Activated T-helper 1 cell treated with Interleukin-2 at 50 U/mL for 16 hours (primary cell): Measurements from ENCODE around the gene HOXD8.

ENCODE experiments used
- DNase-seq: peaks from one replicate; pipeline ENCODE4 v3.0.0-alpha.2; 2020; ENCODE audit warnings: low read depth

HOXD8 gene

DNA sequence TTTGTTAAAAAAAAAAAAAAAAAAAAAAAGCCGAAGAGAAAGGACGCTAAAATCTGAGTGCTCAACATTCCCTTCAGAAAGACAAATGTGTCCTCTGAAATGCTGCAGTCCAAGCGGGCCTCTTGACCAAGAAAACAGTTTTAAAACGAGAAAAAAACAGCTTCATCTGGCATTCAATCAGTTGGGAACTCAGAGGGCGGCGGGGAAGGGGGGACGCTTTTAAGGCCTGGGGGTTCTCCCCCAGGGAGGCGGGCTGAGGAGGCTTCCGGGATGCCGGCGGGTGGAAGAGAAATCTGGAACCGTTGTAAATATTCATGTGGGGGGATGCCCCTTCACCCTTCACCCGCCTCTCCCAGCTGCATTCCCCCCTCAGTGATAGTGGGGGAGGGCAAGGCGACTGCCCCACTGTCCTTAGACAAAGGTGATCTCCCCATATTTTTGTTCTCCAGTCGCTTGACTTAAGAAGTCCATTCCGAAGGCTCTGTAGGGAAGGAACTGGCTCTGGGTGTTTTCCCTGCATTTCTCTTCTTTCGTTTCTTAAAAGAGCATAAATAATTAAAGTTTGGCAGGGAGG, 25.7 kb upstream of the HOXD8 start:
- DNase-seq = no peak

- no peak for DNase-seq
Measured at GRCh38 chr2:176104316-176105077, 25.0 kb upstream of the HOXD8 start.

DNA sequence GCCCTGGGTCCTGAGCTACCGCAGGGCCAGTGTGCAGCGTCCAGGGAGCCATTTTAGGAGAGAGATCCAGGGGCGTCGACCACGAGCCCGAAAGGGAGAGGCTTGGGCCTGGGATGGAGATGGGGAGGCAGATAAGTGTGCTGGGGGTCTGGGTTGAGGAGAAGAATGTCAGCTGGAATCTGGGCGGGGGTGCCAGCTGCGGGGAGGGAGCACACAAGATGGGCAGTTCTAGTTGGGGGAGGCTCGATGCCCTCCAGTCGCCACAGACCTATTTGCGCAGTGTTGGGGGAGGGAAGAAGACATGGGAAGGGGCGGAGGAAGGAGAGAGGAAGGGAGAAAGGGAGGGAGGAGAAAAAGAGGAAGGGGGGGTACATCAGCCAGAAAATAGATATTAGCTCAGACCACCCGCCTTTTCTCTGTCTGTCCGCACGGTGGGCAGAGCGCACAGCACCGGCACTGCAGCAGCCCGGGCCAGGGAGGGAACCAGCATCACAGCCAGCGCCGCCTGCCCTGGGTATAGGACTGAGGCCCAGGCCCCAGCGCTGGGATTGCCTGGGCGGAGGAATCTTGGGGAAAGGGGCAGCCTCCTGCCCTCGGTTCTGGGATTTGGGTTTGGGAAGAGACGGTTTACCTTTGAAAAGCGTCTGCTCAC, 24.3 kb upstream of the HOXD8 start:
- no peak for DNase-seq

- DNase-seq = no peak
Measured at GRCh38 chr2:176105730-176106580, 23.6 kb upstream of the HOXD8 start.

DNA sequence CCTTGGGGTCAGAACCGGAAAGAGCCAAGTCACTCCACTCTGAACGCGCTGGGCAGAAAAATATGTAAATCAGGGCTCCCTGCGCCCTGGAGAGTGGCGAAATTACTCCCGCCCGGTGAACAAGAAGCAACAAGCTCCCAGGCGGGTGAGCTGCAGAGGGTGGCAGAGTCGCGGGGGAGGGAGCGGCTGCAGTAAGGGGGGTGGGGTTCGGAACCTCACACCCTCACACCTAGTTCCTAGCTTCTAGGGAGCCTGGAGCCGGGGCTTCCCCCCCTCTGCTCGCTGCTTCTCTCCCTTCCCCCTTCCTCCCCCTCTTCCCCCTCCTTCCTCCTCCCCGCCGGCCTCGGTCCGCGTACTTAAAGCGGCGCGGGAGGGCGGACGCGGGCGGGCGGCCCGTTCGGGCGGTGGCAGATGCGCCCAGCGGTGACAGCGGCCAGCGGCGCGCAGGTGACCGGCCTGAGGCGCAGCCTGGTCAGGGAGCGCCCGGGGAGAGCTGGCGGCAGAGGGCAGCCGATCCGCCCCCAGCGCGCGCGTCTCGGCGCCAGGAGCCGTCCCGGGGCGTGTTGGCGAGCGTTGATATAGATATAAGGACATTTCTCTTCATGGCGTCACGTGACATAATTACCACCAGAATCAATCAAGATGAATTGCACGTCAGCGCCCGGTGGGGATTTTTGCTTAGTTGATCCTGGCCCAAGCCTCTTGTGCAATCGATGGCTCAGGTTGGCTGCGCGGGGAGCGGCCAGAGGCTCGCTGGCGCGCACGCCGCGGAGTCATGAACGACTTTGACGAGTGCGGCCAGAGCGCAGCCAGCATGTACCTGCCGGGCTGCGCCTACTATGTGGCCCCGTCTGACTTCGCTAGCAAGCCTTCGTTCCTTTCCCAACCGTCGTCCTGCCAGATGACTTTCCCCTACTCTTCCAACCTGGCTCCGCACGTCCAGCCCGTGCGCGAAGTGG, 22.6 kb upstream of the HOXD8 start, which contains the start of gene HOXD11:
TSS of gene HOXD11 (plus strand) at position 700 of the 959 bp plus-strand sequence. CDS start at position 776, 76 bp downstream.
- no peak for DNase-seq

GRCh38 chr2:176107731-176108181, 21.7 kb upstream of the HOXD8 start:
- no peak for DNase-seq

- no peak for DNase-seq
Measured at GRCh38 chr2:176109192-176109901, 20.2 kb upstream of the HOXD8 start.

- DNase-seq = no peak
Measured at GRCh38 chr2:176109946-176110345, 19.6 kb upstream of the HOXD8 start.

DNA sequence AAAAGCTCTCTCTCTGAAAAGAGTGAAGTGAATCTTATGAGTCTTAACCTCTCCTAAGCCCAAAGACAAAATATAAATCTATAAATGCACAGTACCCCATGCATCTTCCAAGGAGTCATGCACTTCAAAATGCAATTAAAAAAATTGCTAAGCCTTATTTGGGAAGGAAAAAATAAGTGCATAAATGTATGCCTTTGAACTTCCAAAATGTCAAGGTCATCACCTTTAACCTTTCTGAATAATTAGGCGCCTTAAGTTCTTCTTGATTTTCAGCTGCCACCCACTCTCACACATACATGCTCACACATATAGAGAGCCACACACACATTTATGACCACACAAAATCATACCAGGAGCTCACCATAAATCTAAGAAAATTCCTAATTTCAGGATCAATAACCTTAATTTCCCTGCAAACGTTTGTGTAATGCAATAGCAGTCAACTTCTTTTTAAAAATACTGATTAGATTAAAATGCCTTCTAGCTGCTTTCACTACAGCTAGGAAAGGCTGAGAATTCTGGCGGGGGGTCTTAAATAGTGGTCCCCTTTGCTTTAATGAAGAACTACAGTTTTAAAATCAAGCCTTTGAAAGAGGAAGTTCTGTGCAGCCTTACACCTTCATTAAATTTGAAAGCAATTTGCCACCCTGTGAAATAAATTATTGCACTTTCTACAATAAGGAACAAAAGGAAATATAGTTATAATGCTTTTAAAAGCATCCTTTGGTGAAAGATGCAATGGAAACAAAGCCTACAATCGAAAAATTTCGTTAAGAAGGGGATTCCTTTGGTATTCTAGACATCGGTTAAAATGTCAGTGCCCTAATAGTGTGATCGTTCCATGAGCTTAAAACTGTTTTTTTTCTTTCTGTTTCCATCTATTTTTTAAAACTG, 18.8 kb upstream of the HOXD8 start:
- DNase-seq = no peak

- no peak for DNase-seq
Measured at GRCh38 chr2:176111309-176111663, 18.2 kb upstream of the HOXD8 start.

- no peak for DNase-seq
Measured at GRCh38 chr2:176111846-176112374, 17.6 kb upstream of the HOXD8 start.

DNA sequence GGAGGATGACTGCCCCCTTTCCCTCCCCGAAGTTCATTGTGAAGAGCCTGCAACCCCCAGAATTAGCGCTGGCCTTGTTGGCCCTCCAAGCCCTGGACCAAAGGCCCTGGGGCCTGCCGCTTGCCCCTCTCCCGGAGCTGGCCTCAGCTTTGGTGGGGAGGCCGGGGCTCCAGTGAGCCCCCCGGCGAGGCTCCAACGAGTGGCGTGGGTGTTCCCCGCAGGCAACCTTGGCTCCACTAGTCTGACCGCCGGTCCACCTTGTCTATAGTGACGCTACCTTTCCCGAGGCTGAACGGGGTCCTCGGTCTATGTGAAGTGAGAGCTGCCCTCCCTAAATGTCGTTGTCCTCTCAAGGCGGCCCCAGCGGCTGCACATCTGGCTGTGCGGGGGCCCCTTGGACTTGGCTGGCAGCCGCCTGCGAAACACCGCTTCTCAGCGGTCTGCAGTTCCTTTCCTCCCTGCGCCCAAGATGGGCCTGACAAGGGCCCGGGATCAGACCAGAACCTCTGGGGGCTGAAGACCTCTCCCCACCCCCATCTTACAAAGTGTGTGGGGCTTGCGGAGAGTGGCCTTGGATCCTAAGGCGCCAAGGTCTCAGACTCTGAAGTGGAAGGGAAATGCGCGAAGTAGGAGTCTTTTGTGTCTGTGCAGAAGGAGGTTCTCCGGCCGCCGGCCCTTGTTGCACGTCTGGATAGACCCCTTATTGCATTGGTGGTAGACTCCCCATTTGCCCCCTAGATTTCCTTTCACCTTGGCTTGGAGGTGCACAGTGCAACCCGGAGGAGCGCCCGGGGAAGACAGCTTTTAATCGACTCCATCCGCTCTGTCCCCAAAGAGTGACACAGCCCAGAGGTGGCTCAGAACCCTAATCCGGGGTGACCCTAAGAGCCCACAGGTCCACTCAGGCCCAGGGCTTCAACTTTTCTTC, 16.9 kb upstream of the HOXD8 start:
- no peak for DNase-seq

- DNase-seq = no peak
Measured at GRCh38 chr2:176114120-176114929, 15.2 kb upstream of the HOXD8 start.

GRCh38 chr2:176114930-176115625, 14.4 kb upstream of the HOXD8 start:
- DNase-seq = no peak

- DNase-seq = no peak
Measured at GRCh38 chr2:176115883-176116813, 13.4 kb upstream of the HOXD8 start, which contains the start of gene HOXD10. HOXD10 (plus strand) TSS chr2:176116778; CDS start chr2:176116834, 56 bp downstream.
